KG1 (cell line): ENCODE measurements around the gene PMS2.
A peak's percentile ranks its signal among the peaks of the same experiment; 100 is the strongest.
"Not testable (repeated sequence)": the region's sequence is repeated elsewhere in the genome, so short reads cannot be mapped to it uniquely, and the experiment has no call there.

Source experiments
- DNase-seq: peaks from one replicate; lab custom pipeline; 2025; lab: John Stamatoyannopoulos, UW

PMS2 gene

DNA sequence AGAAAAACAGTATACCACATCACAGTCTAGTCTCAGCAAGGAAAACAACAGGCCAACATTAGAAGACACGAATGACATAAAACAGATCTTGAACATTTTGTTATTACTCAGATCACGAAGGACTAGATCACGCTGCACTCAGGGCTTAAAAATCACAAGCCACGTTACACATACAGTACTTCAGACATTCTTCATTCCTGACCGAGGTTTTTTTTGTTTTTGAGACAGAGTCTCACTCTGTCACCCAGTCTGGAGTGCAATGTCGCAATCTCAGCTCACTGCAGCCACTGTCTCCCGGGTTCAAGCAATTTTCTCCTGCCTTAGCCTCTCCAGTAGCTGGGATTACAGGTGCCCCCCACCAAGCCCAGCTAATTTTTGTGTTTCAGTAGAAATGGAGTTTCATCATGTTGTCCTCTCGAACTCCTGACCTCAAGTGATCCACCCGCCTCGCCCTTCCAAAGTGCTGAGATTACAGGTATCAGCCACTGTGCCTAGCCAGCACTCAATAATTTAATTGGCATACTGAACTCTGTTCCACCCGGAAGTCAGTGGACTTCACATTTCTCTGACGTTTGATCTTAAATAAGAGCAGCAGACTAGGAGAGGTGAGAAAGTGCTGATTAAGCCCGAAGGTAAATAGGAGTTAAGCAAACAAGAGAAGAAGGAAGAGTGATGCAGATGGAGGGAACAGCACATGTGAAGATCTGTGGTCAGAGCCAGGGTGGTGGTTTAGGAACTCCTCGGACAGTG is 3.7 kb upstream of the PMS2 start:
- no peak for DNase-seq

DNA sequence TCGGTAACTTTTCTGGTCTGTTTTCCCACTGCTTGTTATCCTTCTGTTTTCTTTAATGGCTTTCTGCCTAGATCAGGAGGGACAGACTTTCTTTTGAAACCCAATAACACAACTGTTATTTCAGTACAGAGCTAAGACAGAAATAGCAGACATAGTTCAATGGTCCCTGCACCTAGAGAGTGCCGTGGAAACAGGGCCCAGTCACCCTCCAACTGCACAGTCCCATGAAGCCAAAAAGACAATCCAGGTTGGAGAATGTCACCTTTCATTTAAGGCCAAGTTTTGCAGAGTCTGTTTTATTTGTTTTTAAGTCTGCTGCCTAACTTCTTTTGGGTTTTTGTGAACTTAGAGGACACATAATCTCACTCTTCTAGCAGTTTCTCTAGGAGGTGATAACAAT is 2.7 kb upstream of the PMS2 start:
- no peak for DNase-seq

DNA sequence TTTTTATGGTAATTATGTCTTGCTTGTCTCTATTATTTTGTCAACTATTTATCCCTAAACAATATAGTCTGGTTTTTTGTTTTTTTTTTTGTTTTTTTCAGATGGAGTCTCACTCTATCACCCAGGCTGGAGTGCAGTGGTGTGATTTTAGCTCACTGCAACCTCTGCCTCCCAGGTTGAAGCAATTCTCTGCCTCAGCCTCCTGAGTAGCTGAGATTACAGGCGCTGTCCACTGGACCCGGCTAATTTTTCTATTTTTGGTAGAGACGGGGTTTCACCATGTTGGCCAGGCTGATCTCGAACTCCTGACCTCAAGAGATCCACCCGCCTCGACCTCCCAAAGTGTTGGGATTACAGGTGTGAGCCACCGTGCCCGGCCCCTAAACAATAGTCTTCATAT is 1.5 kb upstream of the PMS2 start:
- DNase-seq: not testable (repeated sequence)

DNA sequence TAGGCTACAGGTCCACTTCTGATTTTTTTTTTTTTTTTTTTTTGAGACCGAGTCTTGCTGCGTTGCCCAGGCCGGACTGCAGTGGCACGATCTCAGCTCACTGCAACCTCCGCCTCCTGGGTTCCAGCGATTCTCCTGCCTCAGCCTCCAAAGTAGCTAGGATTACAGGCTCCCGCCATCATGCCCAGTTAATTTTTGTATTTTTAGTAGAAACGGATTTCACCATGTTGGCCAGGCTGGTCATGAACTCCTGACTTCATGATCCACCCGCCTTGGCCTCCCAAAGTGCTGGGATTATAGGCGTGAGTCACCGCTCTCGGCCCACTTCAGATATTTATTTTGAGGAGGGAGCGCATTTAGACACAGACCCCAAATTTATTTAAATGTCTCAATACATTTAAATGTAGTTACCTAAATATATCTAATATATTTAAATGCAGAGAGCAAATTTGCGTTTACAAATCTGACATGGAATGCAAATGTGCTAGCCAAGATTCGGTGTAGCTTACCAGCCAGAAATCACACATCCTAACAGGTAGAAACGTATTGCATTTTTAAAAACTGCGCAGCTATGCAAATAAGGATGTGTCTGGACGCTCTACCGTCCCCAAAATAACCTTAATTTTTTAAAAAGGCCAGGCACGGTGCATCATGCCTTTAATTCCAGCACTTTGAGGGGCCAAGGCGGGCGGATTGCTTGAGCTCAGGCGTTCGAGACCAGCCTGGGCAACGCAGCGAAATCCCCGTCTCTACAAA is 836 bp downstream of the PMS2 start:
- DNase-seq: not testable (repeated sequence)

DNA sequence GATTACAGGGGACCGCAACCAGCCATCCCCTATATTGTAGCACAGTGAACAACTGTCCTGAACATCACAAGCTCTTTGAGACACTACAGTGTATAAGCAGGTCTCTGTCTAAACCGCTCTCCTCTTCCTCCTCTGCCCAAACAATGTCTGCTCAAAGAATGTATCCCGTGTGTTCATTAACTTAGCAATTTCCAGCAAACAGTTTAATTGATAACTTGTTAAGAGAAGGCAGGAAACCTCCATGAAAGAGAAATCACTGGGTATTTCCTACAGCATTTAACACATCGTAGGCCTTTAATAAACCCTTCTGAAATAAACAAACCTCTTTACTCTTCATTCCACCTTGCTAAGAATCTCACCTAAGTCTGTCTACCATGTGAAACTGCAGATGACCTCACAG is 1.5 kb downstream of the PMS2 start:
- no peak for DNase-seq

DNA sequence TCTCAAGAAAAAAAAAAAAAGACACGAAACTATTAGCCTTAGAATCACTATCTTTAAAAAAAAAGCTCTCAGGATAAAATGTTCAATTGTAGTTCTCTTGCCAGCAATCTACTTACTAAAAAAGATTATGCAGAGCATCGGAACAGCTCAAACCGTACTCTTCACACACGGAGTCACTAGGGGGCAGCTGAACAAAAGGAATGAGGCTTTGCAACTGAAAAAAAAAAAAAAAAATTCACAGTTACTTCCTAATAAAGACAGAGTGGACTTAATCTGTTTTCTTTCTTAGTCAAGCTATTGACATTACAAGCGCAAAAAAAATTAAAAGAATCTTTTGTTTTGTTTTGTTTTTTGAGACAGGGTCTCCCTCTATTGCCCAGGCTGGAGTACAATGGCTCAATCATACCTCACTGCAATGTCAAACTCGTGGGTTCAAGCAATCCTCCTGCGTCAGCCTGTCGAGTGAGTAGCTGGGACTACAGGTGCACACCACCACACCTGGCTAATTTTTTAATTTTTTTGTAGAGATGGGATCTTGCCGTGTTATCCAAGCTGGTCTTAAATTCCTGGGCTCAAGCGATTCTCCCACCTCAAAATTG is 11.5 kb downstream of the PMS2 start:
- peak; percentile 14 for DNase-seq

DNA sequence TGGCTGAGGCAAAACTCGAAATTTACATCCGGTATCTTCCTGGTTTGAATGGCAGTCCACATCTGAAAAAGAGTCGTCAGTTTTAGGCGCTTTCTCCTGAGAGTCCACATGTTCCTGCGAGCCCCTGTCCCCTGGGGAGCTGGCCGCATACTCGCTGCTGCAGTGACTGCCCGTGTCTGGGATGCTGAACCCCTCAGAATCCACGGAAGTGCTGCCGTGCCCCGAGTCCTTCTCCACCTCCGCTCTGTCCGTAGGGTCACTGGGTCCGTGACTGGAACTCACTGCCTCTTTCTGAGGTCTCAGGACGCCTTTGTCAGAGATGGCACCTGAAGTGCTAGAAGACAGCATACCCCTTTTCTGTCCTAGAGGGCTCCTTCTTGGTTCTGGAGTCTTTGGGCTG is 21.8 kb downstream of the PMS2 start:
- not testable (repeated sequence) for DNase-seq

DNA sequence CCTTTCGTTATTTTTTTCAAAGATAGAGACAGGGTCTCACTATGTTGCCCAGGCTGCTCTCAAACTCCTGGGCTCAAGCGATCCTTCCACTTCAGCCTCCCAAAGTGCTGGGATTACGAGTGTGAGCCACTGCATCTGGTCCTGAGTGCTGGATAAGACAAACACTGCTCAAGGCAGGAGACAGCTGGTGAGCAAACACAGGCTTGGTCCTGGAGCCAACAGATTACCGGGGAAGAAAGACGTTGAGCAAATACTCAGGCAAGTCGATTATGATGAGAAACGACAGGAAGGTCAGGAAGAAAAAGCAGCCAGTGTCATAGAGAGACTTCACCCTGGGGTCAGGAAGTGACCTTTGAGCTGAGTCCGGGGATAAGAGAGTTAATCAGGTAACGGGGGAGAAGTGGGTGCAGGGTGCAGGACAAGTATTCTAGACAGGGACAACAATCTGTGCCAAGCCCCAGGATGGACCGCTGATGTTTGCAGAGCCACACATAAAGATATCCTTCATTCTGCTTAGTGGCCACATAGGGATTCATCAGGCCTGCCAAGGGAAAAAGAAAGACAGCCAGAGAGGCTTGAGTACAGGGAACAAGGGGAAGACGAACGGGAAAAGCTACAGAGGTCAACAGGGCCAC is 29.1 kb downstream of the PMS2 start:
- DNase-seq: not testable (repeated sequence)

DNA sequence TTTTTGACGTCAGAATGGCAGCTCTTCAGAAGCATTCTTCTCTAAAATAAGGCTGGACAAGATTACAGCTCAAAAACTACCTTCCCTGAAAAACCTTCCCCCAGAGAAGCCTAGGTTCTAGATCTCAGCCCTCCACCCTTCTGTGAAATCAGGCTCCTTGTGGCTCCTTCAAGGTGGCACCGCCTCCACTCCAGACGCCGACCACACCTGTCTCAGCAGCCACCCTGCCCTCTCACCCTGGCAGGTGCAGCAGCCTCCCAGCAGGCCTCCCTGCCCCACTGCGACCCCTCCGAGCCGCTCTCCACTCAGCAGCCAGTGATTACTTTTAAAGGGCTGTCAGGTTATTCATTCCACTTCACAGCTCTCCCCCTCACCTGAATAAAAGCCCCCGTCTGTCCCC is 35.3 kb downstream of the PMS2 start:
- DNase-seq: not testable (repeated sequence)

DNA sequence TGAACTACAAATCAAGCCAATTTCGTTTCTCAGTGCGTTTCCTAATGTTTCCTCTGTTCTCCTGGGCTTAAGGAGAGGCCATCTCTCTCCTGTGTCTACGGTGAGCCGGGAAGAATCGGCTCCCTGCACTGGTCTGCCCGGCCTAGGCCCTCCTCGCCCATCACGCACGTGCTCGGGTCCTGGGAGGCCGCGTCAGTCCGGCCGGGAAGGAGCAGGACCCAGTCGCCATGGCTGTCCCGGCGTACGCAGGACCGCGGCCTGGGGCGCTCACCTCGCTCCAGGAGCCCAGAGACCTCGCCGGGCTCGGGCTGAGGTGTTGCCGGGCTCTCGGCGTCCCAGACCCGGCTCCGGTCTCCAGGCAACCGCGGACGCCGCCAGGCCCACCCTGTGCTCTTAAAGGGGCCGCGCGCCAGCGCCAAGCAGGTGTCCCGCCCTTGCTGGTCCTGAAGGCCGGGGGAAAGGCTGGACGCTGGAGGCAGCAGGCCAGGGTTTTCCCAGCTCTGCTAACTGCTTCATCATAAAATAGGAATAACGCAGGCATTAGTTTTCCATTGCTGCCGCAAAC is 38.4 kb downstream of the PMS2 start, which contains the start of gene RSPH10B:
Gene RSPH10B (minus strand): TSS at position 343 of the 565 bp plus-strand sequence. CDS start 3,573 bp downstream, outside the sequence.
- not testable (repeated sequence) for DNase-seq

DNA sequence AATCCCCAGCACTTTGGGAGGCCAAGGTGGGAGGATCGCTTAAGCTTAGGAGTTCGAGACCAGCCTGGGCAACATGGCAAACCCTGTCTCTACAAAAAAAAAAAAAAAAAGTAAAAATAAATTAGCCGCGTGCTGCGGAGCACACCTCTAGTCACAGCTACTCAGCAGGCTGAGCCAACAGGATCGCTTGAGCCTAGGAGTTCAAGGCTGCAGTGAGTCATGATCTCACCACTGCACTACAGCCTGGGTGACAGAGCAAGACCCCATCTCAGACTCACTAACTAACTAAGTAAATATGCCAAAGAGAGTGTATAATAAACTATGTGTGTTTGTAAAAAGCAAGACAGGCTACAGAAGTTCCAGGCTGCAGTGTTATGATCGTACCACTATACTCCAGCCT is 45.0 kb downstream of the PMS2 start:
- not testable (repeated sequence) for DNase-seq

DNA sequence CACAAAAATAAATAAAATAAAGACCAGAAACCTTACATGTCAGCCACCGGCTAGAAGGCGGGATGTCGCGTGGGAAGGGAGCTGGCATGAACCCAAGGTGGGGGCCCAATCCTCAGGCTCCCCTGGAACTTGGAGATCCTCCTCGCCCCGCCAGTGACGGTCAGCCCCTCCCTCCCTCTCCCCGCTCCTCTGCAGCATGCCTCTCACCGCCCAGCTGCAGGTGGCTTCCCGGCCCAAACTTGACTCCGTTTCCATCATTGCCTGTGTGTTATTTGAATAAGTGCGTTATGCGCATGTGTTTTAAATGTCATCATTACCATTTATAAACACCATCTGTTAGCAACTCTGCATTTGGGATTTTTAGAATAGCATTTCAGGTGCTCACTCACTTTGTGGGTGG is 45.6 kb downstream of the PMS2 start:
- not testable (repeated sequence) for DNase-seq

DNA sequence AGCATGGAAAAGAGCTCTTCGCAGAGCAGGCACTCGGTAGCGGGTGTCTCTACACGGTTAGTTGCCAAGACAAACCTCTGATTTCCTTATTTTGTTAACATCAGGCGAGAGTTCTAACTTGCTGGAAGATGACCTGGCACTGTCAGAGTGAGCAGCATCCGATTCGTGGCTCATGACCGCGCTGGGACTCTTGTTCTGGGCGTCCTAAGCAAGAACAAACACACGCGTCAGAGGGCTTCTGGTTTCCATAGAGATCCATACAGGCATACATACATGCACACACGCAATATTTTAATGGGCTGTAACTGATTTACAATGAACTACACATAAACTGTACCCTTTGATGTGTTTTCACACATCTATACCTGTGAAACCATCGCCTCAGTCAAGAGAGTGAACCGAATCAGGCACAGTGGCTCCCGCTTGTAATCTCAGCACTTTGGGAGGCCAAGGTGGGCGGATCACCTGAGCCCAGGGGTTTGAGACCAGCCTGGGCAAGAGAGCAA is 73.9 kb downstream of the PMS2 start:
- not testable (repeated sequence) for DNase-seq

DNA sequence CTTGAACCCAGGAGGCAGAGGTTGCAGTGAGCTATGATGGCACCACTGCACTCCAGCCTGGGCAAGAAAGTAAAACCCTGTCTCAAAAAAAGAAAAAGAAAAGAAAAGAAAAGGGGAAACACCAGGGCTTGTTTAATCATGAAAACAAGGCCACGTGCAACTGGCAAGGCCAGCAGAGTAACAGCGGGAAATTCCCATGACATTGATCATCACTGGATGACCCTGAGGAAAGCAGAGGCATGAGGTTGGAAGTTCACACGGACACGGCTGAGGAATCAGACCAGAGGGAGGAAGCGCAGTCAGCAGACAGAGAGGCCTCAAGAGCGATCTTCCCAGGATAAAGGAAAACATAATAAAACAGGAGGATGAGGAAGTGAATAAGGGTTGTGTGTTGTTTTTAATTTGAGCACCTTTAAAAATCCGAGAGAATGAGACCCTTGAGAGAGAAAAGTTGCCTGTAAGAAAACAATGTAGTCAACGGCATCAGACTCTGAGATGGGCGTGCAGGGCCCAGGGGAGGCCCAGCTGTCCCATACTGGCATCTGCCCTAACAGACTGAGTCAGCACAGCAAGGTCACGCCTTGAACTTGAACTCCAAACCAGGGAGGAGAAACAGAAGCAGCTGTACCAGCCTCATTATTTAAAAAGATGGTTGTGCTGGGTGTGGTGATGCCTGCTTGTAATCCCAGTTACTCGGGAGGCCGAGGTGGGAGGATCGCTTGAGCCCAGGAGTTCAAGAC is 76.8 kb downstream of the PMS2 start:
- not testable (repeated sequence) for DNase-seq

DNA sequence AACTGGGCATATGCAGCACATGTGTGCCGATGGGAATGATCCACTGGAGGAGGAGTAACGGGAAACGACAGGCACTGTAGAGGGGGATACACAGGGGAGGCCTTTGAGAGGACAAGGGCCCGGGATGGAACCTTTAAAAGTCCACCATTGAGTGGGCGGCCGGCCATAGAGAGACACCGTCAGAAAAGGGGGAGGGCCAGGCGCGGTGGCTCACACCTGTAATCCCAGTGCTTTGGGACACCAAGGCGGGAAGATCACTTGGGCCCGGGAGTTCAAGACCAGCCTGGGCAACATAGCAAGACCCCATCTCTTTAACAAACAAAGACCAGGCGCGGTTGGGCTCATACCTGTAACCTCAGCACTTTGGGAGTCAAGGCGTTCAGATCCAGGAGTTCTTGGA is 77.6 kb downstream of the PMS2 start:
- not testable (repeated sequence) for DNase-seq

DNA sequence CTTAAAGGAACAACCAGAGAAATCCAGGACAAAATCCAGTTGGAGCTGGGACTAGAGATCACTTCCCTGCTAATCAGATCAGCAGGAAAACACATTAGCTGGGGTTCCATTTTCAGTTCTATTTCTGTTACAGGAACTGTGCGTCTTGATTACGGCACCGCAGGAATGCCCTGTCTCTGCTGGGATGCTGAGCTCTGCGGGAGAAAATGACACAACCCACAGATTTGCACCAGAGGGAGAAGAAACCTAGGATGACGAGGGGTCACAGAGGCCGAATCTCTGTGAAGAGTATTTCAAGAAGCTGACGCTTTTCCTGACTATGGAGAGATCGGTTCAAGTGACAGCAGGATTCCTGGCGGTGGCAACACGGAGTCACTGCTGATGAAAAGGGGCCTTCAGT is 78.6 kb downstream of the PMS2 start:
- not testable (repeated sequence) for DNase-seq

DNA sequence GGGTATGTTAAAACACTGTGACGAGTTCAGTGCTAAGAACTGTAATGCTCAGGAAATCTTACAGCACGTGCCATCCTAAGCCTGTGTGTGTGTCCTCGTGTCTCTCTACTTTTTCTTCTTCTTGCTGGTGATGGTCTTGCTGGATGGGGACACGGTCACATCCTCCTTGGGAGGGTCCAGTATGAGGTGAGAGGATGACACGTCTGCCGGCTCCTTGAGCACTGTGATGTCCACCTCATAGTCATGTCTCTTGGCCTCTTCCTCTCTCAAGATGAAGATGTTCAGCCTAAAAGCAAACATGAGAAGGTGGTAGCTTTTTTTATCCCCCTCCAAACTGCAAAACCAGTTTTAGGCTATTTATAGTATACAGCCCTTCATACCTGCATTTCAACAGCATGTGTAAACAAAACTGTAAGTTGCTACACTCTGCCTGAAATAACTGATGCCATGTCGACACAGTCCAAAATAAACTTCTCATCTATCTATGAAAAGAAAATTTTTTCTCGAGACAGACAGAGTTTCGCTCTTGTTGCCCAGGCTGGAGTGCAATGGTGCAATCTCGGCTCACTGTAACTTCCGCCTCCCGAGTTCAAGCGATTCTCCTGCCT is 82.5 kb downstream of the PMS2 start:
- not testable (repeated sequence) for DNase-seq

DNA sequence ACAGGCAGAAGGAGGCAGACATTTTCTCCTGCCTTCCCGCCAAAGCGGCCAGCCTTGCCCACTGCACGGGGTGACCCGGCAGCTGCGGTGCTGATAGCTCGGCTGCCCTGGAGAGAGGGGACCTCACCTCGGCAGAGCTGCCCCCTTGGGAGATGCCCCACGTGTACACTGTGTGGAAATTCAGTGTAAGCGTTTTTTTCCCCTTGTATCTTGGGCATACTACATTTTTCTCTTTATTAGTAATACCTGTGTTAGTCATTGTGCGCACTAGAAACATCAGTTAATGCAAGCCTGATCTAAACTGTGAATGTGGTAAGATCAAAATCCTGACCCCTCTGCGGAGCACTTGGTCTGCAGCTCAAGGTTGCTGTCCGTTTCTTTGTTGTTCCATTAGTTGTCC is 84.2 kb downstream of the PMS2 start:
- DNase-seq: not testable (repeated sequence)

DNA sequence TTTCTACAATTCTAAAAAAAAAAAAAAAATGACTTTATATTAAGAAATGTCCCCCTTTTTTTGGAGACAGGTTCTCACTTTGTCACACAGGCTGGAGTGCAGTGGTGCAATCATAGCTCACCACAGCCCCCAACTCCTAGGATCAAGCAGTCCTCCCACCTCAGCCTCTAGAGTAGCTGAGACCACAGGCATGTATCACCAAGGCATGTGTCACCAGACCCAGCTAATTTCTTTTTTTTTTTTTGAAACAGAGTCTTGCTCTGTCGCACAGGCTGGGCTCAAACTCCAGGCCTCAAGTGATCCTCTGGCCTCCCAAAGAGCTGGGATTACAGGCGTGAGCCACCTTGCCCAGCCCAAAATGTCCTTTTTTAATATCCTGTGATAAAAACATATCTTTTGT is 84.7 kb downstream of the PMS2 start:
- not testable (repeated sequence) for DNase-seq
